ENCODE measurements around the gene SAPCD2.
A peak's percentile ranks its signal among the peaks of the same experiment; 100 is the strongest.

Gene SAPCD2

GRCh38 chr9:137083394-137084004 is 13.1 kb upstream of the SAPCD2 start:
- H3K9me3 Mint-ChIP-seq = no peaks in the 10 kb centered on the region
- no peak for ATAC-seq (replicated peaks; ENCODE audit: extremely low read depth, poor library complexity, severe bottlenecking)
- H3K4me3 Mint-ChIP-seq = no peak overlapping the region
- DNase-seq (ENCODE audit: low spot score in 2 of 2) = no peak
- peaks cover 23% of the 10 kb centered on the region for H3K36me3 Mint-ChIP-seq (ENCODE audit: insufficient read depth)
- no peaks in the 10 kb centered on the region for H3K27me3 Mint-ChIP-seq
- peaks cover 19% of the 10 kb centered on the region for H3K4me1 Mint-ChIP-seq
- H3K27ac Mint-ChIP-seq (ENCODE audit: low read depth) = no peak overlapping the region

GRCh38 chr9:137082925-137083290 is 12.6 kb upstream of the SAPCD2 start:
- no peak for ATAC-seq (replicated peaks; ENCODE audit: extremely low read depth, poor library complexity, severe bottlenecking)
- no peaks in the 10 kb centered on the region for H3K27me3 Mint-ChIP-seq
- H3K9me3 Mint-ChIP-seq = no peaks in the 10 kb centered on the region
- peaks cover 13% of the 10 kb centered on the region for H3K4me1 Mint-ChIP-seq
- H3K27ac Mint-ChIP-seq (ENCODE audit: low read depth) = no peak overlapping the region
- H3K36me3 Mint-ChIP-seq (ENCODE audit: insufficient read depth) = peaks cover 23% of the 10 kb centered on the region
- no peak for DNase-seq (ENCODE audit: low spot score in 2 of 2)
- no peak overlapping the region for H3K4me3 Mint-ChIP-seq

- Mint-ChIP-seq H3K9me3 (no peaks in the 10 kb centered on the region), H3K4me3 (no peak overlapping the region), H3K4me1 (peaks cover 8% of the 10 kb centered on the region), H3K27ac (ENCODE audit: low read depth) (no peak overlapping the region), H3K27me3 (no peaks in the 10 kb centered on the region), H3K36me3 (ENCODE audit: insufficient read depth) (peaks cover 19% of the 10 kb centered on the region)
- no peak for DNase-seq (ENCODE audit: low spot score in 2 of 2)
- ATAC-seq (replicated peaks; ENCODE audit: extremely low read depth, poor library complexity, severe bottlenecking) = no peak
These were observed 12.0 kb upstream of the SAPCD2 start for GRCh38 chr9:137082222-137082924.

- H3K4me1 Mint-ChIP-seq = peaks cover 1% of the 10 kb centered on the region
- no peak for DNase-seq (ENCODE audit: low spot score in 2 of 2)
- H3K27me3 Mint-ChIP-seq = no peaks in the 10 kb centered on the region
- no peak overlapping the region for H3K4me3 Mint-ChIP-seq
- no peaks in the 10 kb centered on the region for H3K9me3 Mint-ChIP-seq
- H3K36me3 Mint-ChIP-seq (ENCODE audit: insufficient read depth) = peaks cover 11% of the 10 kb centered on the region
- no peak overlapping the region for H3K27ac Mint-ChIP-seq (ENCODE audit: low read depth)
- no peak for ATAC-seq (replicated peaks; ENCODE audit: extremely low read depth, poor library complexity, severe bottlenecking)
These were observed 10.1 kb upstream of the SAPCD2 start for GRCh38 chr9:137080260-137081122.

- H3K27me3 Mint-ChIP-seq = no peaks in the 10 kb centered on the region
- H3K27ac Mint-ChIP-seq (ENCODE audit: low read depth) = no peak overlapping the region
These were observed 9.0 kb upstream of the SAPCD2 start for GRCh38 chr9:137079401-137079787.

GRCh38 chr9:137078701-137079400 is 8.5 kb upstream of the SAPCD2 start:
- Mint-ChIP-seq H3K9me3 (no peaks in the 10 kb centered on the region), H3K4me1 (no peaks in the 10 kb centered on the region)

More at GRCh38 chr9:137079401-137079787, 9.0 kb upstream of the SAPCD2 start:
- no peak for ATAC-seq (replicated peaks; ENCODE audit: extremely low read depth, poor library complexity, severe bottlenecking)
- Mint-ChIP-seq H3K36me3 (ENCODE audit: insufficient read depth) (peaks cover 10% of the 10 kb centered on the region), H3K4me1 (no peaks in the 10 kb centered on the region), H3K9me3 (no peaks in the 10 kb centered on the region), H3K4me3 (peak overlapping the region; percentile 44)
- DNase-seq (ENCODE audit: low spot score in 2 of 2) = no peak

GRCh38 chr9:137077758-137078693 is 7.7 kb upstream of the SAPCD2 start:
- Mint-ChIP-seq H3K27me3 (no peaks in the 10 kb centered on the region), H3K27ac (ENCODE audit: low read depth) (no peak overlapping the region), H3K36me3 (ENCODE audit: insufficient read depth) (peaks cover 8% of the 10 kb centered on the region), H3K9me3 (no peaks in the 10 kb centered on the region), H3K4me3 (peak overlapping the region; percentile 71), H3K4me1 (no peaks in the 10 kb centered on the region)
- DNase-seq (ENCODE audit: low spot score in 2 of 2) = no peak
- peak; percentile 38 for ATAC-seq (replicated peaks; ENCODE audit: extremely low read depth, poor library complexity, severe bottlenecking)

More at GRCh38 chr9:137078701-137079400, 8.5 kb upstream of the SAPCD2 start:
- Mint-ChIP-seq H3K4me3 (peak overlapping the region; percentile 71), H3K36me3 (ENCODE audit: insufficient read depth) (peaks cover 8% of the 10 kb centered on the region), H3K27me3 (no peaks in the 10 kb centered on the region), H3K27ac (ENCODE audit: low read depth) (no peak overlapping the region)
- DNase-seq (ENCODE audit: low spot score in 2 of 2) (no peak), ATAC-seq (replicated peaks; ENCODE audit: extremely low read depth, poor library complexity, severe bottlenecking) (no peak)

GRCh38 chr9:137077010-137077747 is 6.8 kb upstream of the SAPCD2 start, which contains the start of gene UAP1L1:
TSS of gene UAP1L1 (plus strand) at chr9:137077517. CDS start at chr9:137077533, 16 bp downstream.
- Mint-ChIP-seq H3K27me3 (no peaks in the 10 kb centered on the region), H3K4me3 (peak within 1 kb of the TSS; percentile 71), H3K36me3 (ENCODE audit: insufficient read depth) (peaks cover 8% of the 10 kb centered on the region), H3K27ac (ENCODE audit: low read depth) (no peak within 1 kb of the TSS), H3K4me1 (no peaks in the 10 kb centered on the region), H3K9me3 (no peaks in the 10 kb centered on the region)
- DNase-seq (ENCODE audit: low spot score in 2 of 2) = no peak
- ATAC-seq (replicated peaks; ENCODE audit: extremely low read depth, poor library complexity, severe bottlenecking) = peak; percentile 75

- Mint-ChIP-seq H3K27ac (ENCODE audit: low read depth) (no peak overlapping the region), H3K4me3 (peak overlapping the region; percentile 58), H3K27me3 (no peaks in the 10 kb centered on the region), H3K9me3 (no peaks in the 10 kb centered on the region), H3K4me1 (no peaks in the 10 kb centered on the region), H3K36me3 (ENCODE audit: insufficient read depth) (peaks cover 8% of the 10 kb centered on the region)
- DNase-seq (ENCODE audit: low spot score in 2 of 2) (no peak), ATAC-seq (replicated peaks; ENCODE audit: extremely low read depth, poor library complexity, severe bottlenecking) (no peak)
These were observed 6.3 kb upstream of the SAPCD2 start for GRCh38 chr9:137076636-137077009.

- H3K27me3 Mint-ChIP-seq = no peaks in the 10 kb centered on the region
- peaks cover 9% of the 10 kb centered on the region for H3K4me1 Mint-ChIP-seq
- no peak overlapping the region for H3K4me3 Mint-ChIP-seq
- H3K36me3 Mint-ChIP-seq (ENCODE audit: insufficient read depth) = peaks cover 10% of the 10 kb centered on the region
- no peaks in the 10 kb centered on the region for H3K9me3 Mint-ChIP-seq
- ATAC-seq (replicated peaks; ENCODE audit: extremely low read depth, poor library complexity, severe bottlenecking) (no peak), DNase-seq (ENCODE audit: low spot score in 2 of 2) (no peak)
- H3K27ac Mint-ChIP-seq (ENCODE audit: low read depth) = no peak overlapping the region
These were observed 5.0 kb upstream of the SAPCD2 start for GRCh38 chr9:137075275-137075775.

Data from central memory CD8-positive, alpha-beta T cell (primary cell).